Fibroblast of mammary gland (primary cell): Measurements from ENCODE around the gene NR1D2.
"Not testable (repeated sequence)": the region's sequence is repeated elsewhere in the genome, so short reads cannot be mapped to it uniquely, and the experiment has no call there.

Source experiments
- DNase-seq: peaks from one replicate; pipeline ENCODE4 v3.0.0-alpha.2; 2010; ENCODE audit warnings: low read depth
- H3K4me3 ChIP-seq: 2 replicates; pipeline ENCODE4 v1.5.1; 2011; ENCODE audit warnings: low read depth, mild to moderate bottlenecking, low read length, moderate library complexity; ENCODE audit not compliant: control insufficient read depth
- CTCF ChIP-seq: conservative IDR thresholded peaks from 2 replicates; pipeline ENCODE4 v1.5.1; 2011; ENCODE audit warnings: low read depth, low read length, inconsistent platforms; ENCODE audit not compliant: control insufficient read depth, insufficient read depth

Gene NR1D2

GRCh38 chr3:24025805-24026204 lies 80.7 kb downstream of the NR1D2 start:
- TF ChIP-seq CTCF = no peak
- H3K4me3 ChIP-seq = no peak overlapping the region
- DNase-seq = no peak

GRCh38 chr3:24026665-24027064 lies 81.6 kb downstream of the NR1D2 start:
- not testable (repeated sequence) for H3K4me3 ChIP-seq, DNase-seq

GRCh38 chr3:24027946-24028345 lies 82.9 kb downstream of the NR1D2 start:
- DNase-seq = no peak
- H3K4me3 ChIP-seq = no peak overlapping the region
- TF ChIP-seq CTCF = no peak
